Psoas muscle (tissue), 8 donors: ENCODE results near the gene NEK9. TPM values are rescaled to one million over a fixed set of nuclear protein-coding genes. Genes with fewer than 3 reads are reported as not detected.

Experiments used
- ATAC-seq, 4 donors: fragments of 200-7000 bp; cut with Tn5 transposase; one replicate each; pipeline ENCODE4 v1.9.1; 2020; ENCODE audit warnings: moderate library complexity in 3 of 4, mild to moderate bottlenecking in 2 of 4
- DNase-seq, 2 donors: peaks; one replicate each; pipeline ENCODE4 v3.0.0-alpha.2; 2020
- H3K27ac ChIP-seq: fragments of 200-600 bp; one replicate; pipeline ENCODE4 v1.8.0; 2022
- H3K27me3 ChIP-seq, 3 donors: fragments of 200-600 bp in 1 of 3; one replicate each; pipeline versions ENCODE4 v1.6.1 to v1.8.0; 2013 to 2022; ENCODE audit warnings: low read length in 2 of 3, mild to moderate bottlenecking in 2 of 3, moderate library complexity in 1 of 3; ENCODE audit not compliant: insufficient read depth in 3 of 3
- H3K36me3 ChIP-seq, 2 donors: fragments of 200-600 bp in 1 of 2; one replicate each; pipeline versions ENCODE4 v1.6.1 to v1.8.0; 2013 to 2022; ENCODE audit warnings: low read depth in 1 of 2, mild to moderate bottlenecking in 1 of 2, moderate library complexity in 1 of 2; ENCODE audit not compliant: insufficient read depth in 1 of 2
- H3K4me1 ChIP-seq: fragments of 200-600 bp; one replicate; pipeline ENCODE4 v1.8.0; 2022
- H3K4me3 ChIP-seq: fragments of 200-600 bp; one replicate; pipeline ENCODE4 v1.8.0; 2022; ENCODE audit warnings: mild to moderate bottlenecking
- H3K9me3 ChIP-seq: fragments of 200-600 bp; one replicate; pipeline ENCODE4 v1.8.0; 2022
- CTCF ChIP-seq: fragments of 200-600 bp; IDR thresholded peaks from one replicate; pipeline ENCODE4 v1.8.0; 2022; ENCODE audit warnings: antibody characterized with exemption
- WGBS, 3 donors: extraction: QIAGEN DNeasy Blood & Tissue Kit; methylation state at CpG; one replicate each; pipeline versions ENCODE4 v1.1.6 to v1.1.7; 2013; 5-methylcytosine and 5-hydroxymethylcytosine counted together
- intact Hi-C, 2 donors: fragments of 100-400 bp; cut with DNase I; formaldehyde crosslinking; loops; one replicate each; pipeline versions ENCODE4 v1.11.0 to v1.14.2; 2022
- polyA plus RNA-seq, 3 donors: library from polyadenylated mRNA; stranded (reverse); fragments of 200-250 nt; gene quantifications; one replicate each; pipeline ENCODE4 v1.2.3, GENCODE V29; 2013
- total RNA-seq, 4 donors: library from RNA; stranded (reverse); fragmentation: NEBNext Ultra II Directional in 2 of 4; extraction: Animal tissue kit (Norgen Biotek cat#: 25700) in 2 of 4; gene quantifications; one replicate each; pipeline versions ENCODE4 v1.2.1 to v1.2.4, GENCODE V29; 2021 to 2023
- donor health status: healthy with polysubstance abuse.
- donor health status: DM: no; HTN: no; CAD: no; lungs with moderate emphysema.
- donor health status: Bipolar disorder and iron deficiency.
- donor health status: healthy.
- donor health status: DM: yes; HTN: yes; CAD: no.
- donor health status: DM: no; HTN: no; CAD: no.
- donor health status: DM: no; HTN: no; CAD: no.
- donor health status: DM: yes; HTN: yes; CAD: no.

The NEK9 gene
- total and polyA plus RNA-seq, 7 donors = 17.9 to 116 (median 69.1) TPM

- peak; percentile 34 for TF ChIP-seq CTCF
- H3K4me3 ChIP-seq = no peak overlapping the region
- WGBS, 3 donors = 16 to 40% (median 23%) methylated on average over 5 of the region's 5 CpGs
- H3K36me3 ChIP-seq = peaks cover 12 to 85% of the 10 kb centered on the region in 2 donors
- intact Hi-C loops = loop anchor here in 1 of 2 donors (10.0 kb wide), 1 partner anchor 140 kb away; no protein-coding TSS in a partner anchor
- H3K27ac ChIP-seq = no peak overlapping the region
- H3K9me3 ChIP-seq = no peaks in the 10 kb centered on the region
- H3K4me1 ChIP-seq = no peaks in the 10 kb centered on the region
- no peaks in the 10 kb centered on the region for H3K27me3 ChIP-seq
- DNase-seq (no peak), ATAC-seq (peak; percentile 52 to 76 (median 66))
Observed at GRCh38 chr14:75084513-75084912, 42.3 kb downstream of the NEK9 start.

- intact Hi-C loops = loop anchor here in 1 of 2 donors (10.0 kb wide), 1 partner anchor 138 kb away; no protein-coding TSS in a partner anchor
- ATAC-seq (no peak), DNase-seq (no peak)
- Histone ChIP-seq H3K4me3 (no peak overlapping the region), H3K27ac (no peak overlapping the region), H3K27me3 (no peaks in the 10 kb centered on the region), H3K36me3 (peaks cover 12 to 73% of the 10 kb centered on the region in 2 donors), H3K9me3 (no peaks in the 10 kb centered on the region), H3K4me1 (no peaks in the 10 kb centered on the region)
- 90 to 93% (median 92%) methylated on average over 1 of the region's 1 CpG for WGBS, 3 donors
- TF ChIP-seq CTCF = no peak
Observed at GRCh38 chr14:75083271-75083670, 43.6 kb downstream of the NEK9 start.

- H3K36me3 ChIP-seq = peaks cover 14 to 58% of the 10 kb centered on the region in 2 donors
- no peak overlapping the region for H3K27ac ChIP-seq
- intact Hi-C loops = loop anchor here in 1 of 2 donors (10.0 kb wide), 1 partner anchor 137 kb away; no protein-coding TSS in a partner anchor
- H3K4me1 ChIP-seq = peaks cover under 1% of the 10 kb centered on the region
- ATAC-seq = no peak
- H3K4me3 ChIP-seq = no peak overlapping the region
- TF ChIP-seq CTCF = no peak
- WGBS, 3 donors = 65 to 76% (median 68%) methylated on average over 2 of the region's 2 CpGs
- H3K9me3 ChIP-seq = no peaks in the 10 kb centered on the region
- no peaks in the 10 kb centered on the region for H3K27me3 ChIP-seq
- no peak for DNase-seq
Observed at GRCh38 chr14:75081660-75082229, 45.1 kb downstream of the NEK9 start.

- no peaks in the 10 kb centered on the region for H3K27me3 ChIP-seq
- intact Hi-C loops = no loop called here
- peaks cover 8% of the 10 kb centered on the region for H3K4me1 ChIP-seq
- no peaks in the 10 kb centered on the region for H3K9me3 ChIP-seq
- no peak overlapping the region for H3K27ac ChIP-seq
- H3K36me3 ChIP-seq = peaks cover 6 to 35% of the 10 kb centered on the region in 2 donors
- ATAC-seq (no peak), DNase-seq (no peak)
- WGBS, 3 donors = 42 to 72% (median 43%) methylated on average over 4 of the region's 4 CpGs
- no peak for TF ChIP-seq CTCF
- no peak overlapping the region for H3K4me3 ChIP-seq
Observed at GRCh38 chr14:75079521-75079920, 47.3 kb downstream of the NEK9 start.

- ATAC-seq = no peak
- intact Hi-C loops = no loop called here
- no peak for TF ChIP-seq CTCF
- H3K9me3 ChIP-seq = no peaks in the 10 kb centered on the region
- H3K27ac ChIP-seq = no peak overlapping the region
- H3K4me3 ChIP-seq = no peak overlapping the region
- H3K36me3 ChIP-seq = peaks cover 3 to 18% of the 10 kb centered on the region in 2 donors
- DNase-seq = no peak
- H3K27me3 ChIP-seq = no peaks in the 10 kb centered on the region
- H3K4me1 ChIP-seq = peaks cover 8% of the 10 kb centered on the region
Observed at GRCh38 chr14:75077794-75078193, 49.1 kb downstream of the NEK9 start.
